ENCODE measurements around the gene CELF4.

CELF4 gene

DNA sequence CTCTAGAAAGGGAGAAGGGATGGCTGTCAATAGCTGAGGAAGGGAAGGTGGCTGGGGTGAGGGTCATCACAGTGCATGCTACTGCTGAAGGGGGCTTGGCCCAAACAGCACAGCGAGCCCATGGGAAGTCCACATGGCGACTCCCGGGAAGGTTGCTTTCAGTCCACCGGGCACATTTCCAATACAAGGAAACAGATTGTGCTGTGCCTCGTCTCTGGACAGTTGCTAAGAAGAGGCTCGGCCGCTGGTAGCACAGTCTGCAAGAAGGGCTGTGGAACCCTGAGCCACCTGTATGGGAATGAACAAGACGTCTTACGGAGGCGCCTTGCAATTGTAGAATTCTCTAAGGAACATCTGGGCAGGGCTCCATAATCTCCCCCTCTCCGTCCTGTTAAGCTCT, 123.1 kb downstream of the CELF4 start:
- no peak for DNase-seq (ENCODE audit: low spot score)

- no peak for DNase-seq (ENCODE audit: low spot score)
These were observed 123.8 kb downstream of the CELF4 start for GRCh38 chr18:37441821-37442220.

- no peak for DNase-seq (ENCODE audit: low spot score)
These were observed 125.4 kb downstream of the CELF4 start for GRCh38 chr18:37440206-37440605.

DNA sequence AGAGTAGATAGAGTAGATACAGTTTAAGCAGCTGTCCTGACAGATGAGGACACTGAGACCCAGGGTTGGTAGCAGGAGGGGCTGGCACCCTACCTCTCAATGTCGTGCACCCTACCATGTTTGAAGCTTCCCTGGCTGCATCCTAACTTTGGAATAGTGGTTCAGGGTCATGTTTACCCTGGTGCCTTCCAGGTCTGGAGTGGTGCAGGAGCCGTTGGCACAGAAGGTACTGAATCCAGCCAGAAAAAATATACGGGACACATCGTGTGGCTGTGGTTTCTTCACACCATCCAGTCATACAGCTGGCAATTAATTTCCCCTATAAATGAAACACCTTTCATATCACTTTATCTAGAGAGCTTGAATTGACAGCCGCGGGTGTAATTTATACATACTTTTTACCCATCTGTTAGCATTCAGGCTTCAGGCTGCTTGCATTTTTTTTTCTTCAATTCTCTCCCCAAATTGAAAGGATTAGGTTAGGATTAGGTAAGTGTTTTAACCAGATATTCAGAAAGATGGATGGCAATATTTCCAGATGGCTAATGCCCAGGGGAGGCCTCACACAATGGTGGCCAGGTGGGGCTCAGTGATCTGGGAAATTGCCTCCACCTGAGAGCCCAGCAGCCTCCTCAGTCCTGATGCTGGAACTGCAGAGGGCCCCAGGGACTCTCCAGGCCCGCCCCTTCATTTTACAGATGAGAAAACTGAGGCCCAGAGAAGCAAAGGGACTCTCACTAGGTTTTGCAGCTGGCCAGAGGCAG, 127.0 kb downstream of the CELF4 start:
- DNase-seq (ENCODE audit: low spot score): no peak

GRCh38 chr18:37435996-37436395, 129.6 kb downstream of the CELF4 start:
- no peak for DNase-seq (ENCODE audit: low spot score)

- no peak for DNase-seq (ENCODE audit: low spot score)
These were observed 130.3 kb downstream of the CELF4 start for GRCh38 chr18:37435150-37435867.

DNA sequence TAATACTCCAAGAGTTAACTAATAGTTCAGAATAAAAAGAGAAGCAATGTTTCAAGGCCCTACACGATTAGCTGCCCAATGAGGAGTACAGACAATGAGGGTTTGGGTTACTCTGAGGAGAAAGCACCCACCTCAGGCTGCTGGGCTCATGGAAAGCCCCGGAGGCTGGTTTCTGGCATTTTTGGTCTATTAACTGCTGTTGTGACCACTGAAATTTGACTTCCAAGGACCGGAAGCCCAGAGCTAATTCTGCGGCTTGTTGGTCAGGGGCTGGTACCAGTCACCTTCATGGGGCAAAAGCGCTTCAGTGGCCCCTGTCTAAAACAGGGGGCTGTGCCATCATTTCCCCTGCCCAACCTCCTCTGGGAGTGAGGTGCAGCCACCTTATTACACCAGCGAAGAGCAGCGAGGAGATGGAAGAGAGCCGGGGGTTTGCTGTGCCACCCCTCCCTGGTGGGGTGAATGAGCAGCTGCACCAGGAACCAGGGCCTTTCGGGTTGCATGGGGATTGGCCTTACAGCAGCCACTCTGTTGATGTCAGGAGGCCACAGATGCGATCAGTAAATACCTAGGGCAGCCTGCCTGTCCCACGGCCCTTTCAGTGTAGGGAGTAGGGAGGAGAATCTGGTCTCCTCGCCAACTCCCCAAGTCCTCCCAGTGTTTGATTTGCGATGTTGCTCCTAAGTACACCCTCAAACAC, 131.3 kb downstream of the CELF4 start:
- no peak for DNase-seq (ENCODE audit: low spot score)

DNA sequence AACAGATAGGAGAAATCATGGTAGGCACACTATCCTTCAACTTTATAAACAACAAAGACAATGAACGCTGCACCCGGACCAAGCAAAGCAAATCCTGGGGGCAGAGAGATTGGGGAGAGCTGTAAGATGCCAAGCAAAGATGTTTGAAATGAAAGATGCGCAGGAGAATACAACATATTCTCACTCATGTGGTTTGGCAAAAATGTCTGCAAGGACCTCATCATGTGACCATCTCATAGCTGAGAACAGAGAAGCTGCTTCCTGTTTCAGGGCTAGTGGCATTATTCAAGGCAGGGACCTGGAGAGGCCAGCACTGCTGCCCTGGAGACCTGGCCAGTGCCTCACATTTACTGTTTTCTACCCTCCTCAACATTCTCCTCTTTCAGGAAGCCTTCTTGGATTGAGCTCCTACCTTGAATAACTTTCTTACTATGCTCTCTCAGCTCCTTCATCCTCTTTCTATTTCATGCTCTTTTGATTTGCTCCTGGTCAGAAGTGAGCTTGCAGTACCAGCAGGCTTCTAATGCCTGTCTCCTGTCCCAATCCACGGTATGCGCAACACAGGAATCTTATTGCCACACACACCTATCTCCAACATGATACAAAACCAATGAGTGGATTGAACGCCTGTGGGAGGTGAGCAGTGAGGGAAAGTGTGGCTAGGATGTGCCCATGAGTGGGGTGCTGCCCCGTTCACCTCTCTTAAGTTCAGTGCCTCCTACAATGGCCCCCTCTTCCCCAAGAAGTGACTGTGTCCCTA, 133.0 kb downstream of the CELF4 start:
- DNase-seq (ENCODE audit: low spot score): no peak

DNA sequence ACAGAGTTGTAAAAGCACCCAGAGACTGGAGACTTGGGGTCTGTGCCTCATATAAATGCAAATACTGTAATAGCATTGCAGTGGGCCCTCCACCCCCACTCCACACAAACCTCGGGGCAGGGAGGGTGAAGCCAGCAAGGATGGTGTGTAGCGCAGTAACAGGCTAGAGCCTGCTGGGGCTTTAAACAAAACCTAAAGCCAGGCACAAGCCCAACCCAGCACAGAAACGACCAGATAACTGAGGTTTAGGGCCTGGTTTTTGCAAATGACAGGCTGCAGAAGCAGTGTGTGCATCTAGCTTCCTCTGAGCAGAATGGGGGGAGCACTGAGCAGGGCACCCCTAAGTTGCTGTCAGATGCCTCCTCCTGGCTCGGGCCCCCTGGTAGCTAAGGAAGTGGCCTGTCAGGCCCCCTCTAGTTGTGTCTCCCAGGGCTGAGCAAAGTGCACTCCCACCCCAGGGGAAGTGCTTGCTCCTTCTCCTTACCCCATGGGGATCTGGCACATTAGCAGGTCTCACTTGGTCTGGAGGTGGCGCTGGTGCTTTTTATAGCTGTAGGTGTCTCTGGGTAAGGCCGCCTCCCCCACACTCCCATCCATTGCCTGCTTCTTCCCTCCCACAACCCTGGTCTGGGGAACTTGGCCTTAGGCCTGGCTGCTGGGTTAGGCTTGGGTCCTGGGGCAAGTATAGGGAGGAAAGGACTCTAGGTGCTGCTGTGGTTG, 135.1 kb downstream of the CELF4 start:
- DNase-seq (ENCODE audit: low spot score): no peak

- DNase-seq (ENCODE audit: low spot score): no peak
These were observed 135.8 kb downstream of the CELF4 start for GRCh38 chr18:37429791-37430190.

DNA sequence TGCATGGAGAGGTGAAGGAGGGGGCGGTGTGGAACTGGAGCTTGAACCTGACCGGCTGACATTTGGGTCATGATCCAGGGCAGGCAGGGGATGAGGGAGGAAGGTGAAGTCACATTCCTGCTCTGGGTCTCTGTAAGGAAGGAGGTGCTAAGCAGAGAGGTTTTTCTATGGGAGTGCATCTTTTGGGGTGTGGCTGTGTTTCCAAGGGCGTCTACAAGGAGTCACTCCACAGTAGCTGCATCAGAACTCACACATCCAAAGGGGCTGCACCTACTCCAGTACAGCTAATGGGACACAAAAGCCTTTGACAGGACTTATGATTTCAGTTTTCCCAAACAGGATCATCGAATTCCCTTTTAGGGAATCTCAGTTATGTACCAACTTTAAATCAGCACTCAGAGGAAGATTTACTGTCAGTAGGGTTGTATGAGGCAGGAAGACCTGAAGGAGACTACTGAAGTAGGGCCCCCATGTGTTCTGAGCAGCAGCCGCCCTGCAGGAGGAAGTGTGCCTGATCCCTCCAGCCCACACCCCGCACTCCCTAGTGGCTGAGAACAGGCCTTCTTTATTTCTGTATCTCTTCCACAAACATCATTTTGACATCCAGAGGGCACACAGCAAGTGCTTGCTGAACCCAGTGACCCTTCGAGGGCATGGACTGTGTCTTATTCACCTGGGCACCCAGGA, 137.2 kb downstream of the CELF4 start:
- DNase-seq (ENCODE audit: low spot score): no peak

- DNase-seq (ENCODE audit: low spot score): no peak
These were observed 139.0 kb downstream of the CELF4 start for GRCh38 chr18:37426586-37426985.

GRCh38 chr18:37425222-37425621, 140.4 kb downstream of the CELF4 start:
- no peak for DNase-seq (ENCODE audit: low spot score)

DNA sequence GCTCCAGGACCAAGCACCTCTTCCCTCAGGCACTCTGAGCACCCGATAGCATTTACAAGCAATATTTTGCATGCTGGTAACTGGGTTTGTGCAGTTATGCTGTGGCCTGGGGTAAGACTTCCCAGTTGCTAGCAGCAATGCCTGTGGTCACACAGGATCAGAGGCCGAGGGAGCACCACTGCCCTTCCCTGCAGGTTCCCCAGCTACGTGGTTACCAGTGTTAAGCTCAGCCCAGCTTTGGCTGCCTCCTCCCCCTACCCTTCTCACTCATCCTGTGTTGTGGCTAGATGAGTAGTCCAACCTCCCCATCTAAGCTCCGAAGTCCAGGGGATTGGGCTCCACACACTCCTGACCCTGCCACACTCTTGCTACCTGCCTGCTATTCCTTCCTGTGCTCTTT, 141.1 kb downstream of the CELF4 start:
- no peak for DNase-seq (ENCODE audit: low spot score)

DNA sequence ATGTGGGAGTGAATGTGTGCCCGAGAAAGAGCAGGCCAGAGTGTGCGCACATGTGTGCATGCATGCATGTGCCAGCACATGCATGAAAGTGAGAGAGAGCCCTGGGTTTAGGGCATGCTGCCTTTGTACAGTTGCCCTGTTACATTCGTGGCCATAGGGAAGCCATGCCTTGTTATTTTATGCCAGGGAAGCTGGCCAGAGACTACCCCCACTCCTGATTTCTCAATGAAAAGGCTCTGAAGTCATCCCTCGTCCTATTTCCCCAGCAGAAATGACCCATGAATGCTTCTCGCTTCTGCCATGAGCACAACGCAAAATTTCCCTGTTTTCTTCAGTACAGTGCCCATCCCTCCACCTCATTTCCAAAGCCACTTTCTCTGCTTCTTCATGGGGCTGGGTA, 143.0 kb downstream of the CELF4 start:
- DNase-seq (ENCODE audit: low spot score): peak; percentile 19

DNA sequence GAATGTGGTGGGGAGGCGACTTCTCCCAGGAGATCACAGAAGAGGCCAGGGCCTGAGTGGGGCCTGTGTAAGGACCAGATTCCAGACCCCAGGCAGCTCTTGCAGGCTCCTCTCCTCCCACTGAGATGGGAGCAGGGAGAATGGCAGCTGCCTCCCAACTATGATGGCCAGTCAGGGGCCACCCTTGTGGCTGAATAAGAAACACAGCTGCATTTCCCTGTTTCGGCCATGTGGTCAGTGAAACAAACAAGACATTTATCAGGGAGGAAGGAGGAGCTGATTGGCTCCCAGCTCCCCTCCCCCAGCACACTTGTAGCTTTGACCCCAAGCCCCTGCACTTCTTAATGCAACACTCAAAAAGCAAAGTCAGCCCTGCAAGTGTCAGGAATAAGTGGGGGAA, 143.5 kb downstream of the CELF4 start:
- DNase-seq (ENCODE audit: low spot score): peak; percentile 61

- DNase-seq (ENCODE audit: low spot score): no peak
These were observed 144.1 kb downstream of the CELF4 start for GRCh38 chr18:37421341-37422077.

DNA sequence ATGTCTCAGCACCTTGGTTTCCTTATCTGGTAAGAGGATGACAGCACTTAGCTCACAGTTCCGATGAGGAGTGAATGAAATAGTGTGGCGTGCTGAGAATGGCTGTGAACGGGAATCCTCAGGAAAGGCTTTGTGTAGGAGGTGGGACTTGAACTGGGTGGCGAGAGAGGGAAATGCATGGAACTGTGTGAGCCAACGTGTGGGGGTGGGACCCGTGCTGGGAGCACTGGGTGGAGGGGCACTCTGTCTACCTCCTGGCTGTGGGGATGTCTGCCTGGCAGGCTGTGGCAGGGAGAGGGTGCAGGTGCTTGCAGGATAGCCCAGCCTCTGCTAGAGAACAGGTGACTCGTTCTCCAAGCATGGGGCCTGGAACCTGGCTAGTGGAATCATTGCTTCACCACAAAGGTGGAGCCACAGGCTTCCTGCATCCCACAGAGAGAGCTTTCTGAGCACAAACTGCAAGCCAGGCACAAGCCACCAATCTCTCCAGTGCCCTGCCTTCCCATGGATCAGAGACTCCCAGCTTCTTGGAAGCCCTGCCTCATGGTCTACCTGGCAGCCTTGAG, 145.2 kb downstream of the CELF4 start:
- no peak for DNase-seq (ENCODE audit: low spot score)

DNA sequence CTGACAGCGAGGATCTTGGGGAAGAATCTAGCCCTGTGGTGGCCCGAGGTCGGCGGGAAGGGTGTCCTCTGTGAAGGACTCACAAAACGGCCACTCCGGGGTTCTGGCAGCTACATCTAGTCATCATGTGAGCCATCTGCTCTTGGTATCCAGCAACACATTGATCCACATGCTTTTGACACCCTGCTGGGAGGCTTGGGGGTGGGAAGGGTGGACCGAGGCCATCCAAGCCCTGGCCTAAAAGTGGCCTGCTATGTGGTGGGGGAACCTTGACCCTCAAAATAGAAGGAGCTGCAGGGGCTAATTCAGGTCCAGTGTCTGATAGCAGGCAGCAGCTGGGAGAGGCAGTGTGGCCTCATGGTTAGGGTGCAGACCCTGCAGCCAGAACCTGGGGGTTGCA, 145.7 kb downstream of the CELF4 start:
- no peak for DNase-seq (ENCODE audit: low spot score)

GRCh38 chr18:37419315-37419714, 146.3 kb downstream of the CELF4 start:
- DNase-seq (ENCODE audit: low spot score): no peak

Data from globus pallidus (tissue), 1 donor.